ENCODE results near the gene LRMDA.

Gene LRMDA

DNA sequence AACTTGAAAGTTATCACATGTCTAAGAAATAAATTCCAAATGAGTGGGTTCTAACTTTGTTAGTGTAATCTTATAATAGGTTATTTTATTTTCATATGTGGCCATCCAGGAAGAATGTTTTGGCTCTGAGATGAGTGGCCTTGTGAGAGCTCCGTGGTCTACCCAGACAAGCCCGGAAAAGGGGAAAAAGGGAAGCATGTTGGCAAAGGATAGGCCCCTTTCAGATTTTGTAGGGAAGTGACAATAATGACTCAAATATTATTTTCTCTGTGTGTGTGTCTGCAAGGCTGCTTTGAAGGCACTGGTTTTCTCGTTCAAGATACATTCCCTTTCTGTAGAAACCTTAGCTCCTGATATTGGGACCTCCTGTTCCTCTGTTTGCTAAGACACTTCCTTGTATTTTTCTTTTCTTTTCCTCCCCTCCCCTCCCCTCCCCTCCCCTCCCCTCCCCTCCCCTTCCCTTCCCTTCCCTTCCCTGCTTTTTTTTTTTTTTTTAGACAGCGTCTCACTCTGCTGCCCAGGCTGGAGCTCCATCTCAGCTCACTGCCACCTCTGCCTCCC lies 240.8 kb downstream of the LRMDA start:
- no peak for DNase-seq (ENCODE audit: low read depth)

DNA sequence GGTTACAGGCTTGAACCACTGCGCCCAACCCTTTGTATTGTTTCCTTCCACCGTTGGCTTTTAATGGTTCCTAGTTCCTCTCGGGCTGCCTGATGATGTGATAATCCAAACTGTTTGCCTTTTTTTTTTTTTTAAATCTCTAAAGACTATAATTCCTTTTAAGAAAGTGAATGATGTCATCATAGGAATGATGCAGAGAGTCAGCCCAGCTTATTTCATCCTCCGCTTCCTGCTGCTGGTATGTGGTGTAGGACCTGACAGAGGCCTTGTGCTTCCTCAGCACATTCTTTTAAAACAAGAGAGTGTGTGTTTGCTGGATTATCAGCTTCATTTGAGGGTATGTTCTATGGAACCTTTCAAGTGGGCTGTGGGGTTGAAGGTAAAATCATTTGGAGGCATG lies 241.4 kb downstream of the LRMDA start:
- no peak for DNase-seq (ENCODE audit: low read depth)

GRCh38 chr10:75677541-75677940 lies 246.1 kb downstream of the LRMDA start:
- DNase-seq (ENCODE audit: low read depth): no peak

DNA sequence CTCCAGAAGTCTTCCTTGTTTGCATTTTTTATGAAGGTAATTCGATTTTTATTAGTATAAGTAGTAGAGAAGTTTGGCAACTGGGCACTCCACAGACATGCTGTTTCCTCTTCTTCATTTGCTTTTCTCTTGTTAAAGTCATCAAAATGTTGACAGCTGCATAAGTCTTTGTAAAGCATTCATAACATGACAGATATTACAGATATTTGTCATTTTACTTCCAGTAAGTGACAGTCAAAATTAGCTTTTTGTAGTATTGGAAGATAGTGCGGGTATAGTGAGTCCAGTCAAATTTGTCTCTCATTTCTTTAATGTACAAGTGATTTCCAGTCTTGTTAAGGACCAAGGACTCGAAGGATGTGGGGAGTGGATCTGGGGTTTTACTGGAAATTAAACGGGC lies 247.1 kb downstream of the LRMDA start:
- no peak for DNase-seq (ENCODE audit: low read depth)

GRCh38 chr10:75679536-75679935 lies 248.1 kb downstream of the LRMDA start:
- no peak for DNase-seq (ENCODE audit: low read depth)

DNA sequence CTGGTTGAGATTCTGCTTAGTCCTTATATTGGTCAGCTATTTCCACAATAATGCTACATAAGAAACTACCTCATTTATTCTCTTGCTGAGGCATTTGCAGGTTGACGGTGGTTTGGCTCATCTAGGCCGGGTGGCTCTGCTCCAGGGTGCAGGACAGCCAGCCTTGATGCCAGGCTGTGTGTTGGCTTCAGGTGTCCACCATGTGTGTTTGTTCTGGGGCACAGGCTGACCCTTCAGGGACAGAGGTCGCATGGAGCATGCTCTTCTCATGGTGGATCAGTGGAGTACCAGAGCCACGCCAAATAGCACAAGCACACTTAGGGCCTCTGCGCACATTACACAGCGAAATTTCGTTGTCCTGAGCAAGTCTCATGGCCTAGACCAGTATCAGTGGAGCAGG lies 249.9 kb downstream of the LRMDA start:
- DNase-seq (ENCODE audit: low read depth): no peak

DNA sequence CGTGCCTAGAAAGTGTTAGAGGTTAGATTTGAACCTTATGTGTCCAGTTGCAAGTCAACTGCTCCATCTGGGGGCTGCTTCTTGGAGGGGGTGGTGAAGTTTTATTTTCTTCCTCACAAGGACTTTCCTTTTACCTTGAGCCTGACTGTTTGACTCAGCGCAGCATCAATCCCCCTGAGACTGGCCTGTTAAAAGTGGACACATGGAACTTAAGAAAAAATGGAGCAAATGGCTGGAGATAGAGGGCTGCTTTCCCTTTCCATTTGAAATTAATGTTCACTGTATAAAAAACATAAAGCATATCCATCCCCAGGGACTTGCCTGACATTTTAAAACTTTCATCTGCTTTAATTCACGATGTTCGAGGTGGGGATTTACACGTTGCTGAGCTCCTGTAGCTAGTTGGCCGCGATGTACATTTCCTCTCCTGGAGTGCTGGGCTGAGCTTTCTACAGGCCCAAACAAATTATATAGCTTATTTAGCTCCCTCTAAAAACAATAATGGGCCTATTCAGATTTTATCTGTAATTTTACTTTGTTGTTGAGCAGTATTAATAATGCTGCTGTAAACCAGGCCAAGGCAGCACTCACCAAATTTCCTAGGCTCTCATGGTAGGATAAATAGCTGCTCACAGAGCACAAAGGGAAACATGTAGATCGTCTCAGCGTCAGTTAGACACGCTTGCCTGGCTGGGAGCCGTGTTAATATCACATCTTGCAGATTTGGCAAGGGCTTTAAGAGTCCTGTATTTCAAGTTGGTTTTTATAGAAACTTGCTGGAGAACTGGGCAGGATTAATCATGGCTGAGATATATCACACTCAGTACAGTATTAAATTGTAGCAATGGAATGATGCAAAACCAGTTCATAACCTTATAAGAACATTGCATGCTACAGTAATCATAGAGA lies 251.5 kb downstream of the LRMDA start:
- DNase-seq (ENCODE audit: low read depth): no peak

GRCh38 chr10:75685187-75685586 lies 253.8 kb downstream of the LRMDA start:
- no peak for DNase-seq (ENCODE audit: low read depth)

DNA sequence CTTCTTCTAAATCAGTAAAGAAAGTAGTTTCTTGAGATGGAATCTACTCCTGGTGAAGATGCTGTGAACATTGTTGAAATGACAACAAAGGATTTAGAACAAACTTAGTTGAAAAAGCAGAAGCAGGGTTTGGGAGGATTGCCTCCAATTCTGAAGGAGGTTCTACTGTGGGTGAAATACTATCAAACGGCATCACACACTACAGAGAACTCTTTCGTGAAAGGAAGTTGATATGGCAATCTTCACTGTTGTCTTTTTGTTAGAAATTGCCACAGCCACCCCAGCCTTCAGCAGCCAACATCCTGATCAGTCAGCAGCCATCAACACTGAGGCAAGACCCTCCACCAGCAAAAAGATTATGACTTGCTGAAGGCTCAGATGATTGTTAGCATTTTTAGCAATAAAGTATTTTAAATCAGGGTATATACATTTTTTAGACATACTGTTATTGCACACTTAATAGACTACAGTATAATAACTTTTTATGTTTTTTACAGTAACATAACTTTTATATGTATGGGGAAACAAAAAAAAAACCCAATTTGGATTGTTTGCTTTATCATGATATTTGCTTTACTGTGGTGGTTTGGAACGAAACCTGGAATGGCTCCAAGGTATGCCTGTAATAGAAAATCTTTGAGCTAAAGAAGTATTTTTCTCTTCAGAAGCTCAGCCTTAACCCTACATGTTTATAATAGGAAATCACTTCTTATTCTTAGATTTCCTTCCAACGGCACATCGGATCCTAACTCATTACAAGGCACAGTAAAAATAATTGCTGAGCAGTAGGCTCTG lies 257.3 kb downstream of the LRMDA start:
- no peak for DNase-seq (ENCODE audit: low read depth)

DNA sequence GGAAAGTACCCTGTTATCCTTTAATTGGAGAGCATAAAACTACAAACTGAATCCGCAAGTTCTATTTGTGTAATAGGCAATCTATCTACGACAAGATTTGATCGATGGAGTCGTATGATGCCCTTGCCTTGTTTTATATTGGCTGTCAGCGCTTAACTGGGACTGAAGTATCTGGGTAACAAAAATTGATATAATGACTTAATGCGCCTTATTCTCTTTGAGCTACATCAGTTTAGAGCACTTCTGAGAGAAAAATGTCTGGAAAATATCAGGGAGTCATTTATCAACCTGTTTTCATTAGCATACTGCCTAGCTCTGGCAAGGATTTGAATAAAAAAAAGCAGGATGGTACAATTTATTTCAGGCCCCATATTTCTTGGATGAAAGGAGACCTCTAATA lies 262.1 kb downstream of the LRMDA start:
- no peak for DNase-seq (ENCODE audit: low read depth)

DNA sequence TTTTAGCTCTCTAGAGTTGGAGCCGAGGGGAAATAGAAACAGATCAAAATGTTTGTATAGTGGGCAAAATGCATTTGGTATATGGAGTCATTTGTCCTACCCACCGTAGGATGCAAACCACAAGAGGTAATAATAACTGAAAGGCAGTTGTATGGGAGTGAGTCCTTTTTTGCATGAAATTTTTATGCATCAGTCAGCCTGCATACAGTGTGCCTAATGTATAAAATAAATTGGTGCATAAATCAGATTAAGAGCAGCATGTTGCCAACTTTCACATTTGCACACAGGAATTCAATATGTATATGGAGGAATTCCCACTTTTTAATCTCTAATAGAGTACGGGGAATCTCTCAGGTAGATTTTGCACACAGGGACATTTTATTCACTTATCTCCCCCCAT lies 262.8 kb downstream of the LRMDA start:
- DNase-seq (ENCODE audit: low read depth): no peak

- DNase-seq (ENCODE audit: low read depth): no peak
These were observed 263.4 kb downstream of the LRMDA start for GRCh38 chr10:75694790-75695189.

- DNase-seq (ENCODE audit: low read depth): no peak
These were observed 264.6 kb downstream of the LRMDA start for GRCh38 chr10:75695994-75696393.

DNA sequence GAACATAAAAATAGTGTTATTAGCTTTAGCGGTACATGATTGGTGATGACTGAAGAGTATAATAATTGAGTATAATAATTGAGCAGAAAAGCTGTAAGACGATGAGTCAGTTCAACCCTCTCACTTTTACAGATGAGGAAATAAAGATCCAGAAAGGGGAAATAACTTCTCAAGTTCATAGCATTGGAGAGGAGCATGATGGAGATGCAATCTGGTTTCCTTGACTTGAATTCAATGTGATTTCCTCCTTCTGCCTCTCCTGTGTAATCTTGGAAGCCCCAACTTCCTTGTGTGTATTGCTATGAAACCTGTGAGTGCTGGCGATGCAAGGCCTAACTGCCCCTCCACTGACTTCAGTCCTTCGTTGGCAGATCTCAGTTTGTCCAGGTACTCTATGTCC lies 265.1 kb downstream of the LRMDA start:
- no peak for DNase-seq (ENCODE audit: low read depth)

DNA sequence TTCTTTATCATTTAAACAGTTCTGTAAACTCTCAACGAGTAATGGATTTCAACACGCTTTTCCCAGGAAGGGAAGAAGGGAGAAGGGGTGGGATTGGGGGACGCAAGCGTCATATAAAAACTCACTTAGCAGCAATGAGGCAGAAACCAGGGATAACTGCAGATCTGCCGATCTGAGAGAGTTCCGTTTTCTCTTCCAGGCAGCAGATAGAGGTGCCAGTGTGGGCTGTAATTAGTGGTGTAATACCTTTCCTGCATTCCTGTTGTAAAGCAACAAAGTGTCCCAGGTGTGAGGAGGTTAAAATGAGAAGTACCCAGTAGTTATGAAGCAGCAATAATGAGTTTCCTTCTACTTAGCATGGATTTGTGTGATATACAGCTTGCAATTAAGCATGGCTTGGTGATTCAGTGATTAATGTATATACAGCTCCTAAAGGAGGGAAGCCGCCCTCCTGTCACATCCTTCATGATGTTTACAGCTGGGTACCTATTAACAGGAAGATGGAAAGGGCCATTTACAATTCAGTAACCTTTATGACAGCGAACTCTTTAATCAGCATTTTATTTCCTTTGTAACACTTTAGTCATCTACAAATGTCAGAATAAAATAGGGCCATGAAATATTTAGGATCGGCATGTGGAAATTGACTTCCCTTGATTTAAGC lies 271.9 kb downstream of the LRMDA start:
- DNase-seq (ENCODE audit: low read depth): no peak

DNA sequence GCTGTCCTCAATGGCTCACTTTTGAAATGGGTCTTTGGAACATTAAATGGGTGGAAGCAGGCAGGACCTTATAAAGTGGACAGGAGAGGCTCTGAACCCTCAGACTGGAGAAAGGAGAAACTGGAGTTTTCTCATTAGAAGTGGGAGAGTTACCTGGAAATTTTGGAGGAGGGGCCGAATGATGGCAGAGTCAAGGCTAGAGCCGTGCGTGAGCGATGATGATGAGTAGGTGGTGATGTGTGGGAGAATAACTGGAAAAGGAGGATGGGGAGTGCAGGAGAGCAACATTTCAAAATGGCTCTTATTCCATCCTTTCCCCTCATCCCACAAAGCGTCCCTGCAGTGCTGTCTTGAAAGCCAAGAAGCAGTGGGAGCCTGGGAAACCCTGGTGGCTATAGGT lies 274.0 kb downstream of the LRMDA start:
- DNase-seq (ENCODE audit: low read depth): no peak

DNA sequence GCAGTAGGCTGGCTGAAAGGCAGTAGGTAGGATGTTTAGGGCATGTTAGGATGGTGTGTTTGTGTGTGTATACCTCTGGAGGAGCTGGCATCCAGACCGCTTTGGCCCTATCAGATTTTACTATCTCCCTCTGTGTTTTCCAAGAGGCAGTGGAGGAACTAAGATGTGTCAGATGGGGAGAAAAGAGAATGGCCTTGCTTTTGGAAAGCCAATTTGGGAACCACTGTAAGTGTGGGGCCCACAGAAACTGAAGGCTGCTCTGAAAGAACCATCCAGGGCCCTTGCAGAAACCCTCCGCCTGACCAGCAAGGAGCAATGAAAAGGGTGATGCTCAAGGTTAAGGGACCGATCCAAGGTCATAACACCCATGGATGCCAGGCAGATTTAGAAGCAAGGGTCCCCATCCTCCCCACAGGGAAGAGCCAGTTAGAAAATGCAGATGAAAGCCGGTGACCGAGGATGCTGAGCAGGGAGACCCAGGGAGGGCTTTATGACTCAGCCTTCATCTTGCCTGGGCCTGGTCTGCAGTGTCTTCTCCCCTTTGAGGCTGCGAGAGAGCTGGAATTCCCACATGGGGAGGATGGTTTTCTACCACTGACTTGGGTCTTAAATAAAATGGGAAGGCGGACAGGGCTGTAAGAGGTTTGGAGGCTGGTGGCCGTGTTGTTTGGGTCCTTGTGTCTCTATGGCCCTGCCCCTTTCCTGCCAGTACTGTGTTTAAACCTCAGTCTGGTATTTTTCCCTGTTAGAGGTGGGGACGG lies 275.8 kb downstream of the LRMDA start:
- no peak for DNase-seq (ENCODE audit: low read depth)

DNA sequence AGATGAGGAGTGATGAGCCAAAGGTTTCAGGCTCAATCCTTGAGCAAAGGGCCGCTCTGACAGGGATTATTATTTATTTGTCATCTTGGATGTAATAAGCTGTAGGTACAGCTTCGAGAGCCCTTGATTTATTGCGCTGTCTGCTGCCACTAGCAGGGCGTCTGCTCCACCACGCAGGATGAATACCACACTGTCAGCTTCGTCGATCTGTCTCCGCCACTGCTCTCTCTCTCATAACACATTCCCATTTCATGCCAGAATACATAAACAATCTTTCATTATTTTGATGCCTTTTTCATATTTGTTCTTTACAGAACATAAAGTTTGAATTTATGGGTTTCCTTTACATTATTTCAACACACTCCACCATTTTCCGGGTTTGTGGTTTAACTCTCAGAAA lies 276.6 kb downstream of the LRMDA start:
- no peak for DNase-seq (ENCODE audit: low read depth)

DNA sequence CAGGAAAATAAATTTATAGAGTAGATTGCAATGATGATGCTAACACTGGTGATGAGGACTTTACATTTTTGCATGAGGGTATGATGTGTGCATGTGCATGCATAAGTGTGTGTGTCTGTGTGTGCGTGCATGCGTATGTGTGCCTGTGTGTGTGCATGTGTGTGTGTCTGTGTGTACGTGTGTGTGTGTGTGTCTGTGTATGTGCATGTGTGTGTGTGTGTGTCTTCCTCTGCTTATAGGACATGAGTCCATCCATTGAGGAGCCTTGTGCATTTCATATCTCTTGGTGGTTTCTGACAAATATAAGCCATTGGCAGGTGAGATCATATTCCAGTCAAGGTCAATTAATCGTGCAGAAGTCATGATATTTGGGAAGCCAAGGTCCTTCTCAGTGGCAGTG lies 277.8 kb downstream of the LRMDA start:
- no peak for DNase-seq (ENCODE audit: low read depth)

GRCh38 chr10:75709811-75710210 lies 278.4 kb downstream of the LRMDA start:
- DNase-seq (ENCODE audit: low read depth): no peak

- DNase-seq (ENCODE audit: low read depth): no peak
These were observed 280.9 kb downstream of the LRMDA start for GRCh38 chr10:75712242-75712880.

Measured in stimulated activated CD4-positive, alpha-beta T cell treated with anti-CD3 and anti-CD28 coated beads, Interleukin-2, amount 100 ng/mL, for 4 hours (primary cell).